GM18526 (cell line): ENCODE data around the gene CEACAM8.

Experiments
- POLR2A ChIP-seq: IDR thresholded peaks from 3 replicates; pipeline ENCODE4 v1.6.1; 2011; ENCODE audit not compliant: insufficient read length; ENCODE audit errors: extremely low read depth

CEACAM8 gene

DNA sequence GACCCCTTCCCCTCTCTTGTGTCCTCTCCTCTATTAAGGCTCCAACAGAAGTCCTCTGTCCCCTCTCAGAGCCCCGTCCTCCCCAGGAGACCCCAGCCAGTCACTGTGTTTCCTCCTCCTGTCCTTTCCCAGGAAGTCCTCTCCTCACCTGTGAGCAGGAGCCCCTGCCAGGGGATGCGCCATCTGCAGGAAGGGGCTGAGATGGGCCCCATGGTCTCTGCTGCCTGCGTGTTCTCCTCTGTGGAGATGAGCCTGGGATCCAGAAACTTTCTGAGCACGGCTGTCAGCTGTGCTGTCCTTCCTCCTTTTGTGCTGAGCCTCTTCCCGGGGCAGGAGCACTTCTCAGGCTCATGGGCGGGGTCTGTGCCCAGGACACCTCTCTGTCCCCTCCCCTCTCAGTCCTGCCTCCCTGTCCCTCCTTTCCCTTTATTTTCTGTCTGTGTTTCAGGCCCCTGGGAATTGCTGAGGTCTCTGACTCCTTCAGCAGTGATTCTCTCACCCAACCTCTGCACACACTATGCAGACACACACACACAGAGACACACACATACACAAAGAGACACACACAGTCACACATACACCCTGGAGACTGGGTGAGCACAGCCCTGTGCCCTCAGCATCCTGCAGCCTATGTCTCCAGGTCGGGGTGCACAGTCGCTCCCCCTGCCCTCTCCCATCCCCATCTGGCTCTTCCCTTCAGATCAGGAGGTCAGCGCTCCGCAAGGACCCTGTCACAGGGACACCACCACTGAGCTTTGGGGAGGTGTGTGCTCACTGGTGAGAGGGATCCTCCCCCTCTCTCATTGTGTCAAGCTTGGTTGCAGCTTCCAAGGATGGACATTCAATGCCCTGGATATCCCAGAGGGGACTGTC is at the start of gene CEACAM8:
Gene CEACAM8, minus strand, starts transcription at position 308 of the 873 bp plus-strand sequence. Its CDS starts 96 bp downstream, at position 212.
- TF ChIP-seq POLR2A: no peak

DNA sequence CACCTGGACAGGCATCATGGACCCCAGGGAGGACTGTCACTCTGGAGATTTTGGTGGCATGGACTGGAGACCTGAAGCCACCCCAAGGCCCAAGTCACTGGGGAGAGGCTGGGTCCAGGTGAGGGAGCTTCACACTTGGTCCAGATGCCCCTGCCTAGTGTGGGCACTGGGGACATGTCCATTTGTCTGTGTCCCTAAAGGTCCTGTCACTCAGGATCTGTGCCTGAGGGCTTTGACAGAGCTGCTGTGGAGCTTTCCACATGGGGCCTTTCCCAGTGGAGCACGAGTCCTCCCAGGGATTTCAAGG is 40.5 kb upstream of the CEACAM8 start:
- no peak for TF ChIP-seq POLR2A

DNA sequence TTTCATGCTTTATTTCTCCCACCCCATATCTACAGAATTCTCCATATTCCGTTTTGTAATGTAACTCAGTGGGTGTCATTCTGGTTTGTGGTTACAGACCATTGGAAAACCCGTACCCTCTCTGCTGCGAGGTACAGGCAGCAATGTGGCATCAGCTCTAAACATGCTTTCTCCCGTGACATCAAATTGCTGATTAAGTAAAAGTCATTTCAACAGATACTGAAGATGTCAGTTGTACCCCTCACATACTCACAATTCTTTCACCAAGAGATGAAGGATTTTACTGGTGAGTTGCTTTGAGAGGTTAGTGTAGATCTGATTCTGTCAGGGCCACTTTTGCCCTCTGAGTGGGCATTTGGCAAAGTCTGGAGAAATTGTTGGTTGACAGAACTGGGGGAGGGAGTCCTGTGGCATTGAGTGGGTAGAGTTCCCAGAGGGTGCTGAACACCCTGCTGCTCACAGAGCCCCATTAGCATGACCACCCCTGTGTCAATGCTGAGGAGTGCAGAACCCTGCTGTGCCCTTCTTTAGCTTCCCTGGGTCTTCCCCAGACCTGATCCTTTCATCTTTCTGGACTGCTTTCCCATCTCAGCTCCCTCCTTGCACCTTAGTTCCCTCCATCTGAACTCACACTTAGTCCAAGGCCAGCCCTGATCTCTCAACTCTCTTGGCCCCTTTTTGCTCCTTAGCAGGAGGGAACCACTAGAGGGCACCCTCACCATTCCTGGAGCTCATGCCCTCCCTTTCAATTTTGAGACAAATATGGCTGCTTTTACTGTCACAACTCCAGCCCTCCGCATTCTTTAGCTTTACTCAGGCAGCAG is 39.9 kb upstream of the CEACAM8 start:
- TF ChIP-seq POLR2A: no peak

DNA sequence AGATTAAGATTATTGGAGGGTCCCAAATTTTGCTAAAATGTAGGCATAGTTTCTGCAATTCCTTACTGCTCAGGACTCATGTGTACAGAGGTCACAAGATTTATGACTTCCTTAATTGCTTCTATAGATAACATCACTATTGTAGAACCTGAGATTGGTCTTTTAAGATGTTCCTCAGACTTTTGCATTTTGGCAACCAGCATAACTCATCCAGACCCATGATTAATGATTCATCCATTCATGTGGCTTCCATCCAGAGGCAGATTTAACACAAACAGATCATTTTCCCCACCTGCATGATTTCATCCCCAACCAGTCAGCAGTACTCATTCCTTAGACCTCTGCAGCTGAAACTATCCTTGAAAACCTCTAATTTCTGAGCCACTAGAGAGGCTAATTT is 34.5 kb upstream of the CEACAM8 start:
- no peak for TF ChIP-seq POLR2A

DNA sequence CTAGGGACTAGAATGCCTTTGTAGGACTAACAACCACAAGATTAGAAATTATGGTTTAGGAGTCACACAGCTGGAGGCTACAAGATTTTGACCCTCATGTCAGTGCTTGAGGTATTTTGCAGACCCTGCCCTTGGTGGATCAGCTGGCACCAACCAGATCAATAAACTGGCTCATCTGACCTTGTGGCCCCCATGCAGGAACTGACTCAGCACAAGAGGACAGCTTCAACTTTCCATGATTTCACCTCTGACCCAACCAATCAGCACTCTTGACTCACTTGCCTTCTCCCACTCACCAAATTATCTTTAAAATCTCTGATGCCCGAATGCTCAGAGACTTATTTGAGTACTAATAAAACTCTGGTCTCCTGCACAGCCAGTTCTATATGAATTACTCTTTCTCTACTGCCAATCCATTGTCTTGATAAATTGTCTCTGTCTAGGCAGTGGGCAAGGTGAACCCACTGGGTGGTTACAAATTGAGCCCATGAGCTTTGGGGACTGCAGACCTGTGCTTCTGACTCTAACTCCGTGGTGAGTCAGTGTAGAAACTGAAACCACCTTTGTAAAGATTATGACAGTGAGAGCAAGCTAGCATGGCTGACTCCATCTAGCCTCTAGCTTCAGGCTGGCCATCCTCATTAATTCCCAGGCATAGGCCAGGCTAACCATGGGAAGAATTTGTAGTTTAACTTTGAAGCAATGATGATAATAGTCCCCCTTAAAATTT is 33.9 kb upstream of the CEACAM8 start:
- no peak for TF ChIP-seq POLR2A

DNA sequence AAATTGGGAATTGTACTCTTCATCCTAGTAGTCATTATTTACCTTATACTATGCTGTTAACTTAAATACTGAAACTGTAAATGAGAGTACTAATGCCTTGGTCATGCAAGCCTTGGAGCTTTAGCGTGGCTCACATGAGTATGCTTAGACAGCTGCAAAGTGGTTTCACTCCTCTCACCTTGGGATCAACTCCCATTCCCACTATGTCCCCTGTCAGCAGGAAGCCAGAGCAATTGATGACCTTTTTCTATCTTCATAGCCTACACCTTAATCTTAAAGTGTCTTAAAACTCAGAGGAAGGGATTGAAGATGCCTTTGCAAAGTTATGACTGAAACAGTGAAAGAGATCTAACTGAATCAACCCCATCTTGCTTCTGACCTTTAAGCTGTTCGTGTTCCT is 33.2 kb upstream of the CEACAM8 start:
- no peak for TF ChIP-seq POLR2A

DNA sequence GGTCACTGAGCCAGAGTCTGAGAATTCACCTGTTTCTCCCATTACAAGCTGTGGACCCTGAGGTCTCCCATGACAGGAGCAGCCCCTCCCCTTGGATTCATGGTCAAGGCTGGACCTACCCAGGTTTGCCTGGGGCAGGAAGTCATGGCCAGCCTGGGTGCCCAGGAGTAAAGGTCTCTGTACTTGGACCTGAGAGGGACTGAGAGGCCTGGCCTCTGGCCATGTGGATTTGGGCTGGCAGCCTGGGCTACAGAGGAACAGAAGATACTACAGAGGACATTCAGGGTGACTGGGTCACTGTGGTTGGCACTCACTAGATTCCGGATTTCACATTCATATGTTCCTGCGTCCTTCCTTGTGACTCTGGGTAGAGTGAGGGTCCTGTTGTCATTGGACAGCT is 31.5 kb upstream of the CEACAM8 start:
- TF ChIP-seq POLR2A: no peak

DNA sequence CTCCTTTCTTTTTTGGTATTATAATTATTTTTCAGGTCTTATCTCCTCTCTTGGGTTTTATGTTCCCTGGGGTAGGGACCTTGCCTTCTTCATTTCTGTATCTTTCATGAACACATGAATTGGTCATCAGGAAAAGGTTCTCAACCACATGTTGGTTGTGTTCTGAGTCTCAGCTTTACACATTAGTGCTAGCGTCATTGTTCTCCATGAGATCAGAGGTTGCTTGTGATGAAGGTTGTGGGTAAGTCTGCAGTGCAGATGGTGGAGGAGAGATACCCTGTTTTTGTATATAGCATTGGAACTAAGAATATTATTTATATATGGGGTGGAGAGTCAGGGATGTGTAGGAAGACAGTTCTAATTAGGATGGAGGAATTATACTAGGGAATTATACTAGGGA is 24.5 kb upstream of the CEACAM8 start:
- TF ChIP-seq POLR2A: no peak

DNA sequence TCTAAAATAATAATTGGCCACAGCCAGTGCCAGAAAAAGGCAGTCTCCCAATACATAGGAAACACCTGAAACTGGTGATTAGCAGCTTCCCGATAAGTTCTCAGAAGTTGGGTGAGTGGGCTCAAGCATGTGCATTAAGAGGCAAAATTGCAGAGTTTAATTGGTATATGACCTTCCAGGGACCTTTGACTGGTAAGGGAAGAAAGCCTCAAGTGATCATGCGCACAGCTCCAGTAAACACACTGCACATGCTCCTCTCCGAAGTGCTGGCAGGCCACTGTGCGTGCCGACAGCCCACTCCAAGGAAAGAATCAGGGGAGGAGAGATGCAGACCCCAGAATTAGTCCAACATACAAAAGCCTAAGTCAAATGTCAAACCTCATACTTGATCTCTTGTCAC is 18.9 kb upstream of the CEACAM8 start:
- TF ChIP-seq POLR2A: no peak

DNA sequence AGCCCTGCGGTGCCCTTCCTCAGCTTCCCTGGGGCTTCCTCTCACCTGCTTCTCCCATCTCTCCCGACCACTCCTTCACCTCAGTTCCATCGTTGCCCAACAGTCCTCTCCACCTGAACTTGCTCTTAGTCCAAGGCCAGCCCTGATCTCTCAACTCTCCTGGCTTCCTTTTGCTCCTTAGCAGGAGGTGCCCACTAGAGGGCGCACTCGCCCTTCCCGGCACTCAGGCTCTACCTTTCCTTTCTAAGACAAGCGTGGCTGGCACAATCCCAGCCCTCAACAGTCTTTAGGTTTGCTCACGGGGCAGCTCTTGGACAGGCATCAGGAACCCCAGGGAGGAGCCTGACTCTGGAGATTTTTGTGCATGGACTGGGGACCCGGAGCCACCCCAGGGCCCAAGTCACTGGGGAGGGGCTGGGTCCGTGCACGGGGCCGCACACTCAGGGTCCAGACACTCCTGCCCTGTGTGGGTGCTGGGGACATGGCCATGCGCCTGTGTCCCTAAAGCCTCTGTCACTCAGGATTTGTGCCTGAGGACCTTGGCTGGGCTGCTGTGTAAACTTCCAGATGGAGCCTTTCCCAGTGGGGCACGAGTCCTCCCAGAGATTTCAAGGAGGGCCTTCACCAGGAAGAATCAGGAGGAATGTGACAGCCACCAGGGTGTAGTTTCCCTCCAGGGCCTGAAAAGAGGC is 12.1 kb upstream of the CEACAM8 start:
- no peak for TF ChIP-seq POLR2A

DNA sequence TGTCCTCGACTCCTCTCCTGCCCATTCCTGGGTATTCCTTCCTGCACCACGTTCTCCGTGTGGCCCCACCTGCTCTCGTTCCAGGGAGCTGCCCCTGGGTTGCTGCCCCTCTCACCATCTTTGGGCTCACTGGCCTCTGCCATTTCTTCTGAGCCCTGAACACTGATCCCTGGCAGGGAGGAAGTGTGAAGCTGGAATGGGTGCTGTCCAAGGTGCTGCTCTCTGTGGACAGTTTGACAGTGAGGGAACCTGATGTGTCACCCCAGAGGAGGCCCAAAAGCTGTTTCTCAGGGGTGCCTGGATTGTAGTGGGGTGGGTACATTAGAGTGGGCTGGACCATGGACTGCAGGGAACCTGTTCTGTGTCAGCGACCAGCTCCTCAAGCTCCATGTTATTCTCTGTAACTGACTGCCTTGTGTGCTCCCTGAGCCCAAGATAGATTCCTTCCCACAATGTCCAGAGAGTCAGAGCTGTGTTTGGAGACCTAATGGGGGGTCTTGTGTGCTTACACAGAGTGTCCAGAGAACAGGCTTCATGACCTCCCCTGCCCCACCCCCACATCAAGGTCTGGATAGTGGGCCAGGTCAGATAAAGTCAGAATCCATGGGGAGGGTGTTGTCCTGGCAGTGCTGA is 7.2 kb upstream of the CEACAM8 start:
- TF ChIP-seq POLR2A: no peak

DNA sequence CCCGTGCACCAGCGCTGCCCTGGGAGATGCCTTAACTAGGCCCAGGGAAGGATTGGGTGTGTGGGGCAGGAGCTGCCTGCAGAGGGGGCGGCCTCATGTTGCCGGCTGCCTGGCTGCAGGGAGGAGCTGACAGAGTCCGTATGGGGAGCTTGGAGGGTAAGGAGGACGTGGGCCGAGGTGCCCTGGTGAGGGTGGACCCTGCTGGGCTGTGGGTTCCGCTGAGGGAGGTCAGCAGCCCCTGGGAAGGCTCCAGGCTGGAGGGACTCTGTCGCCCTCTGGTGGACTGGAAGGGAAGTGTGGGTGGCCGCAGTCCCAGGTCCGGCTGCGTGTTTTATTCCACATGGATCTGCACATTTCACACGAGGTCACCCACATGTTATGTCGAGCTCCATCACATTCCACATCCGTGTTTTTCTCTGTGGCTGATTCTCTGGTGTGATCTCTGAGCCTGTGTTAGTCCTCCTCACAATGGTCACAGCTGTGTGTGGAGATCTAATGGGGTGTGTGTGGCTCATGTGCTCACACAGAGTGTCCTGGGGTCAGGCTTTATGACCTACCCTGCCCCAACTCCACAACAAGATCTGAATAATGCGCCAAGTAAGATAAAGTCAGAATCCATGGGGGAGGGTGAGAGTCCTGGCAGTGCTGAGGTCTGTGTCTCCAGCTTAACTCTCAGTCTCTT is 1.8 kb upstream of the CEACAM8 start:
- no peak for TF ChIP-seq POLR2A

DNA sequence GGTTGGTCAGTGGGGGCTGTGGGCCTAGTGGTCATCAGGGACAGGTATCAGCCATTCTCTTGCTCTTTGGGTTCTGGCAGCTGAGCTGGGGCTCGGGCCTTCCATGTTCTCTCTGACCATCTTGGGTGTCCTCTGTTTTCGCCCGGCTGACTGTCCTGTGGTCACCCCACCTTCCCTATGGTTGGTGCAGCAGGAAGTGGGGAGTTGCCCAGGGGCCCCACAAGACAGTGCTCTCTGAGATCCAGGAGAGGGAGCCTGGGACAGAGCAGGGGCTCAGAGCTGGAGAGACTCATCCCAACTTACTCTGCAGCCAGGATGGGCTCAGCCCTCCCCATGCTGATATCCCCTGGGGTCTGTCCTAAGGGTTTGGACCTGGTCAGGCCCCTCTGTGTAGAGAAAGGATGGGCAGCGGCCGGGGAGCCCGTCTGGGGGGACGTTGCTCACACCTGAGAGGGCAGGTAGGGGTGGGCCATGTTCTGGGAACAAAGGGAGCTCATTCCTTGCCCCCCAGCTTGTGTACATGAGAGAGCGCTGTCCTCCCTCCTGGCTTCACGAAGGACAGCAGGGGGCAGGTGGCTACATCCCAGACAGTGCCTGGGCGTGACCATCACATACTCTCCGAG is 937 bp upstream of the CEACAM8 start:
- no peak for TF ChIP-seq POLR2A

DNA sequence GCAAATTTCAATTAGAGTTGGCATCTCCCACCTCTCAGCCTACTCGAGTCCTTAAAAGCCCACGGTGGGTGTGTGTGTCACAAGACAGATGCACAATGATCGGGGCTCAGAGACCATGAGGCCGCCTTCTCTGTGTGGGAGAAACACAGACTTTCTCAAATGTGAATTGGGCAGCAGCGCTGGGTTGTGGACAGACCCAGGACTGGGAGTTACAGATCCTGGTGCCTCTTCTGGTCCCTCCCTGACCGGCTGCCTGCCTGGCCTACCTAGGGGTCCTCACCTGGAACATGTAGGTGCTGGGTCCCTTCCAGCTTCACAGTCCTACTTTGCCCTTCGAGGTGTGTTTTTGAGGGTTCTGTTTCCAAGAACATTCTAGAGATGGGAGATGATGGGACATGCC is 4.9 kb downstream of the CEACAM8 start:
- TF ChIP-seq POLR2A: no peak

DNA sequence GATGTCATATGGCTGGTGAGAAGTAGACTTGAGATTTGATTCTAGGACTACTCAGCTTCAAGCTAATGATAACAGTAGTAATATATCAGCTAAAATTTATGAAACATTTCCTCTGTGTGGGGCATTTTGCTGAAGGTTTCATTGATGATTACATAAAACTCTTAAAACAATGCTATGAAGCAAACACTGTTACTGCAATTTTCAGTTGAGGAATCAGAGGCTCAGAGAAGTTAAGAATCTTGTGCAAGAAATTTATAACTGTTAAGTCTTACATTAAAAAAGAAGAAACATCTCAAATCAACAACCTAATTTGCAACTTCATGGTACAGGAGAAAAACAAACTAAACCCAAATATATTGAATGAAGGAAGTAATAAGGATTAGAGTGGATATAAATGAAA is 10.3 kb downstream of the CEACAM8 start:
- TF ChIP-seq POLR2A: no peak
